GM23338 (cell line): ENCODE data around the gene SESN1. TPM values are rescaled to one million over a fixed set of nuclear protein-coding genes. Genes with fewer than 3 reads are reported as not detected.

Experiments used
- ATAC-seq: fragments of 200-7000 bp; cut with Tn5 transposase; 3 replicates; pipeline ENCODE4 v1.9.1; 2020
- DNase-seq: peaks from one replicate; pipeline ENCODE4 v3.0.0-alpha.2; 2015; ENCODE audit warnings: low spot score
- H2AFZ ChIP-seq: fragments of 200-600 bp; sonication (generic); 2 replicates; pipeline ENCODE4 v1.8.0; 2016; ENCODE audit warnings: antibody characterized with exemption, mild to moderate bottlenecking, moderate library complexity
- H3F3A ChIP-seq: fragments of 200-600 bp; sonication (generic); replicated peaks from 2 replicates; pipeline ENCODE4 v1.8.0; 2017; ENCODE audit warnings: antibody characterized with exemption, mixed run types, low read depth
- H3K27ac ChIP-seq: fragments of 200-600 bp; sonication (generic); 2 replicates; pipeline ENCODE4 v1.6.1; 2016; ENCODE audit warnings: low read depth
- H3K27me3 ChIP-seq: fragments of 200-600 bp; sonication (generic); 2 replicates; pipeline ENCODE4 v1.8.0; 2016; ENCODE audit warnings: mild to moderate bottlenecking, mixed run types, moderate library complexity; ENCODE audit not compliant: insufficient read depth
- H3K36me3 ChIP-seq: fragments of 200-600 bp; sonication (generic); 2 replicates; pipeline ENCODE4 v1.8.0; 2016; ENCODE audit warnings: mild to moderate bottlenecking; ENCODE audit not compliant: insufficient read depth
- H3K4me1 ChIP-seq: fragments of 200-600 bp; sonication (generic); 2 replicates; pipeline ENCODE4 v1.8.0; 2016; ENCODE audit warnings: mild to moderate bottlenecking, moderate library complexity; ENCODE audit not compliant: insufficient read depth
- H3K4me2 ChIP-seq: fragments of 200-600 bp; sonication (generic); 2 replicates; pipeline ENCODE4 v1.7.1; 2017; ENCODE audit warnings: mixed run types
- H3K4me3 ChIP-seq: fragments of 200-600 bp; sonication (generic); 2 replicates; pipeline ENCODE4 v1.6.1; 2016; ENCODE audit warnings: mixed run types
- H3K79me2 ChIP-seq: fragments of 200-600 bp; sonication (generic); replicated peaks from 2 replicates; pipeline ENCODE4 v1.8.0; 2017; ENCODE audit warnings: mild to moderate bottlenecking; ENCODE audit not compliant: insufficient read depth
- H3K9me2 ChIP-seq: fragments of 200-600 bp; sonication (generic); 2 replicates; pipeline ENCODE4 v1.8.0; 2017; ENCODE audit not compliant: insufficient read depth
- H4K20me1 ChIP-seq: fragments of 200-600 bp; sonication (generic); replicated peaks from 2 replicates; pipeline ENCODE4 v1.8.0; 2017; ENCODE audit warnings: mild to moderate bottlenecking; ENCODE audit not compliant: insufficient read depth
- H3K27ac Mint-ChIP-seq: 2 replicates; pipeline ENCODE4 v1.8.0; 2020; ENCODE audit warnings: inconsistent platforms, mild to moderate bottlenecking, moderate library complexity, mixed read lengths
- H3K27me3 Mint-ChIP-seq: 3 replicates; pipeline ENCODE4 v1.8.0; 2022; ENCODE audit warnings: low read depth, mild to moderate bottlenecking, moderate library complexity, mixed read lengths, inconsistent platforms; ENCODE audit not compliant: insufficient read depth, poor library complexity
- H3K36me3 Mint-ChIP-seq: 3 replicates; pipeline ENCODE4 v1.8.0; 2021; ENCODE audit warnings: low read depth, mild to moderate bottlenecking, inconsistent platforms, moderate library complexity, mixed read lengths
- H3K4me1 Mint-ChIP-seq: 3 replicates; pipeline ENCODE4 v1.8.0; 2020; ENCODE audit warnings: mild to moderate bottlenecking, inconsistent platforms, mixed read lengths
- H3K4me3 Mint-ChIP-seq: 3 replicates; pipeline ENCODE4 v1.8.0; 2021; ENCODE audit warnings: moderate library complexity, mild to moderate bottlenecking, inconsistent platforms, mixed read lengths
- H3K9me3 Mint-ChIP-seq: 3 replicates; pipeline ENCODE4 v1.8.0; 2020; ENCODE audit warnings: moderate library complexity, mild to moderate bottlenecking, inconsistent platforms, mixed read lengths
- CREB1 ChIP-seq: fragments of 250-450 bp; sonication (Bioruptor Pico); IDR thresholded peaks from 2 replicates; pipeline ENCODE4 v1.5.0; 2020; ENCODE audit warnings: low read depth, mild to moderate bottlenecking, moderate library complexity
- CTCF ChIP-seq, 2 experiments: fragments of 200-600 bp in 1 of 2; sonication (generic) in 1 of 2; conservative IDR thresholded peaks; 2 replicates each; pipeline versions ENCODE4 v1.5.1 to v1.6.1; 2016 to 2017; ENCODE audit warnings: antibody characterized with exemption in 2 of 2, low read depth in 2 of 2, mild to moderate bottlenecking in 2 of 2, moderate library complexity in 1 of 2
- ETS1 ChIP-seq: IDR thresholded peaks from 2 replicates; pipeline ENCODE4 v1.6.1; 2016; ENCODE audit warnings: antibody characterized with exemption
- EZH2 ChIP-seq: fragments of 200-600 bp; sonication (generic); IDR thresholded peaks from one replicate; pipeline ENCODE4 v1.8.0; 2017; ENCODE audit warnings: antibody characterized with exemption, mild to moderate bottlenecking, low read depth; ENCODE audit not compliant: unreplicated experiment
- EZH2phosphoT487 ChIP-seq: fragments of 200-600 bp; sonication (generic); IDR thresholded peaks from one replicate; pipeline ENCODE4 v1.8.1; 2018; ENCODE audit warnings: antibody characterized with exemption; ENCODE audit not compliant: unreplicated experiment
- JUNB ChIP-seq: IDR thresholded peaks from one replicate; pipeline ENCODE4 v1.6.1; 2016; ENCODE audit warnings: antibody characterized with exemption; ENCODE audit not compliant: unreplicated experiment
- NANOG ChIP-seq: IDR thresholded peaks from 2 replicates; pipeline ENCODE4 v1.6.1; 2016; ENCODE audit warnings: antibody characterized with exemption, borderline replicate concordance
- POLR2AphosphoS5 ChIP-seq: IDR thresholded peaks from 2 replicates; pipeline ENCODE4 v1.6.1; 2016; ENCODE audit warnings: antibody characterized with exemption, low read depth
- REST ChIP-seq: IDR thresholded peaks from one replicate; pipeline ENCODE4 v1.6.1; 2018; ENCODE audit warnings: antibody characterized with exemption; ENCODE audit not compliant: unreplicated experiment
- STAT1 ChIP-seq: IDR thresholded peaks from one replicate; pipeline ENCODE4 v1.6.1; 2016; ENCODE audit warnings: antibody characterized with exemption; ENCODE audit not compliant: unreplicated experiment
- ZNF114 ChIP-seq: fragments of 250-450 bp; sonication (Bioruptor Pico); IDR thresholded peaks from 2 replicates; pipeline ENCODE4 v1.5.0; 2020; ENCODE audit warnings: mild to moderate bottlenecking, moderate library complexity
- ZNF331 ChIP-seq: fragments of 250-450 bp; sonication (Bioruptor Pico); IDR thresholded peaks from 2 replicates; pipeline ENCODE4 v1.5.0; 2020; ENCODE audit warnings: low read depth, mild to moderate bottlenecking, moderate library complexity
- ZNF462 ChIP-seq: fragments of 250-450 bp; sonication (Bioruptor Pico); IDR thresholded peaks from 2 replicates; pipeline ENCODE4 v1.5.0; 2020; ENCODE audit warnings: mild to moderate bottlenecking, moderate library complexity
- polyA plus RNA-seq: library from polyadenylated mRNA; unstranded; fragments of >200 nt; fragmentation: Nextera tagmentation; extraction: Ambion mirVana; gene quantifications from 2 replicates; pipeline ENCODE4 v1.2.1, GENCODE V29; 2016
- total RNA-seq: library from RNA; depleted of rRNA; stranded (reverse); fragments of >200 nt; shearing (Covaris generic); gene quantifications from 2 replicates; pipeline ENCODE4 v1.2.3, GENCODE V29; 2014

Gene SESN1
- total and polyA plus RNA-seq, 2 experiments from 2014 or later = 26.2 to 36.4 TPM

- peaks cover 13% of the 10 kb centered on the region for H3K4me1 Mint-ChIP-seq
- TF ChIP-seq ZNF331 (no peak), CTCF (conservative IDR thresholded peaks at IDR 0.05; ENCODE audit: low read depth in 2 of 2) (no peak), ETS1 (no peak), EZH2phosphoT487 (no peak), NANOG (no peak), JUNB (no peak), EZH2 (no peak), REST (no peak), ZNF462 (CRISPR knock-in tag) (no peak), STAT1 (no peak), ZNF114 (CRISPR knock-in tag) (no peak), POLR2AphosphoS5 (no peak), CREB1 (no peak)
Observed at GRCh38 chr6:109048670-109049415, 45.8 kb downstream of the SESN1 start.

More at GRCh38 chr6:109048670-109049415, 45.8 kb downstream of the SESN1 start:
- H3K36me3 Mint-ChIP-seq = peaks cover 22% of the 10 kb centered on the region; the same call in 2 of the 3 replicates
- Histone ChIP-seq H3K4me3 (no peak overlapping the region), H2AFZ (no peak overlapping the region), H3F3A (no peaks in the 10 kb centered on the region), H3K9me2 (no peaks in the 10 kb centered on the region), H4K20me1 (no peaks in the 10 kb centered on the region), H3K36me3 (no peaks in the 10 kb centered on the region), H3K27me3 (no peaks in the 10 kb centered on the region), H3K27ac (no peak overlapping the region), H3K79me2 (no peaks in the 10 kb centered on the region), H3K4me2 (no peak overlapping the region), H3K4me1 (peaks cover 10% of the 10 kb centered on the region; the same call in 1 of the 2 replicates)
- ATAC-seq (no peak), DNase-seq (no peak)
- H3K9me3 Mint-ChIP-seq = peaks cover 17% of the 10 kb centered on the region
- H3K27ac Mint-ChIP-seq = no peak overlapping the region
- H3K4me3 Mint-ChIP-seq = no peak overlapping the region
- no peaks in the 10 kb centered on the region for H3K27me3 Mint-ChIP-seq
